Gastrocnemius medialis (tissue), 4 donors: Measurements from ENCODE around the gene VKORC1L1. TPM values are rescaled to one million over a fixed set of nuclear protein-coding genes. Genes with fewer than 3 reads are reported as not detected.

Experiments used
- ATAC-seq, 2 donors: fragments of 150-250 bp; one replicate each; pipeline ENCODE4 v1.9.1; 2016
- DNase-seq, 2 donors: peaks; one replicate each; pipeline ENCODE4 v3.0.0-alpha.2; 2019
- H3K27ac ChIP-seq, 4 donors: fragments of 200-600 bp; sonication (generic); 1 replicate in 1 of 4; 2 replicates in 3 of 4; pipeline ENCODE4 v1.5.1; 2016 to 2018; ENCODE audit warnings: mild to moderate bottlenecking in 2 of 4, moderate library complexity in 1 of 4
- H3K27me3 ChIP-seq, 3 donors: fragments of 200-600 bp; sonication (generic) in 2 of 3; 1 replicate in 1 of 3; 2 replicates in 2 of 3; pipeline versions ENCODE4 v1.5.1 to v1.6.0; 2016 to 2019; ENCODE audit warnings: mild to moderate bottlenecking in 1 of 3, moderate library complexity in 1 of 3
- H3K36me3 ChIP-seq, 2 donors: fragments of 200-600 bp; sonication (generic) in 1 of 2; one replicate each; pipeline ENCODE4 v1.5.1; 2017 to 2018
- H3K4me1 ChIP-seq, 2 donors: fragments of 200-600 bp; sonication (generic) in 1 of 2; one replicate each; pipeline ENCODE4 v1.5.1; 2016 to 2017; ENCODE audit warnings: mild to moderate bottlenecking in 2 of 2
- H3K4me3 ChIP-seq, 4 donors: fragments of 200-600 bp; sonication (generic) in 3 of 4; 1 replicate in 1 of 4; 2 replicates in 3 of 4; pipeline ENCODE4 v1.5.1; 2016 to 2019; ENCODE audit warnings: mild to moderate bottlenecking in 2 of 4
- H3K9me3 ChIP-seq, 3 donors: fragments of 200-600 bp; sonication (generic) in 2 of 3; 1 replicate in 1 of 3; 2 replicates in 2 of 3; pipeline ENCODE4 v1.5.1; 2016 to 2019
- CTCF ChIP-seq, 5 experiments: fragments of 450-650 bp in 3 of 5; fragments of 200-600 bp in 2 of 5; sonication (generic) in 2 of 5; IDR thresholded peaks in 4 of 5; conservative IDR thresholded peaks in 1 of 5; 1 replicate in 4 of 5; 2 replicates in 1 of 5; pipeline ENCODE4 v1.5.1; 2016 to 2019; ENCODE audit warnings: antibody characterized with exemption in 5 of 5, mild to moderate bottlenecking in 3 of 5, moderate library complexity in 3 of 5
- POLR2A ChIP-seq, 2 donors: fragments of 450-650 bp; IDR thresholded peaks; one replicate each; pipeline ENCODE4 v1.6.1; 2017; ENCODE audit warnings: antibody characterized with exemption in 2 of 2, mild to moderate bottlenecking in 2 of 2, moderate library complexity in 2 of 2
- in situ Hi-C, 4 donors: fragments of 200-750 bp; cut with MboI; loops; one replicate each; pipeline versions ENCODE4 v1.15.0 to v1.8.0; 2017; ENCODE audit warnings: low sequenced_read_pairs in 4 of 4
- intact Hi-C: fragments of 100-400 bp; cut with DNase I; formaldehyde crosslinking; loops from one replicate; pipeline ENCODE4 v1.15.1; 2023; ENCODE audit warnings: low total_unique reads
- total RNA-seq, 4 donors: library from RNA; depleted of rRNA; stranded (reverse); fragments of >200 nt; gene quantifications; one replicate each; pipeline versions ENCODE4 v1.1.0 to v1.2.3, GENCODE V29; 2016

Gene VKORC1L1
- total RNA-seq, 4 donors from 2014 or later = 11.5 to 17.5 (median 14.9) TPM

- ATAC-seq = no peak
- Histone ChIP-seq H3K36me3 (no peaks in the 10 kb centered on the region), H3K4me1 (peaks cover 6 to 11% of the 10 kb centered on the region in 2 donors), H3K27me3 (no peaks in the 10 kb centered on the region), H3K9me3 (no peaks in the 10 kb centered on the region), H3K4me3 (no peak overlapping the region), H3K27ac (no peak overlapping the region)
- TF ChIP-seq CTCF (IDR thresholded peaks at IDR 0.05 in 4 of 5, conservative IDR thresholded peaks at IDR 0.05 in 1 of 5) (no peak), POLR2A (IDR thresholded peaks at IDR 0.05) (no peak)
- intact Hi-C loops (no loop called here), in situ Hi-C loops (no loop called here)
- DNase-seq = no peak
Measured at GRCh38 chr7:65923316-65923715, 50.4 kb downstream of the VKORC1L1 start.

- Histone ChIP-seq H3K27ac (no peak overlapping the region), H3K4me1 (peaks cover 6 to 11% of the 10 kb centered on the region in 2 donors), H3K27me3 (no peaks in the 10 kb centered on the region), H3K9me3 (no peaks in the 10 kb centered on the region), H3K36me3 (no peaks in the 10 kb centered on the region), H3K4me3 (no peak overlapping the region)
- in situ Hi-C loops = no loop called here
- DNase-seq (no peak), ATAC-seq (no peak)
- TF ChIP-seq CTCF (IDR thresholded peaks at IDR 0.05 in 4 of 5, conservative IDR thresholded peaks at IDR 0.05 in 1 of 5) = no peak
- no peak for TF ChIP-seq POLR2A (IDR thresholded peaks at IDR 0.05)
- intact Hi-C loops = no loop called here
Measured at GRCh38 chr7:65924193-65924592, 51.3 kb downstream of the VKORC1L1 start.

- H3K27me3 ChIP-seq = no peaks in the 10 kb centered on the region
- intact Hi-C loops (no loop called here), in situ Hi-C loops (no loop called here)
- H3K36me3 ChIP-seq = no peaks in the 10 kb centered on the region
- peaks cover 6 to 8% of the 10 kb centered on the region in 2 donors for H3K4me1 ChIP-seq
- H3K27ac ChIP-seq = no peak overlapping the region
- H3K9me3 ChIP-seq = no peaks in the 10 kb centered on the region
- H3K4me3 ChIP-seq = no peak overlapping the region
- ATAC-seq (no peak), DNase-seq (no peak)
- TF ChIP-seq POLR2A (IDR thresholded peaks at IDR 0.05) (no peak), CTCF (IDR thresholded peaks at IDR 0.05 in 4 of 5, conservative IDR thresholded peaks at IDR 0.05 in 1 of 5) (no peak)
Measured at GRCh38 chr7:65925040-65925439, 52.2 kb downstream of the VKORC1L1 start.

- intact Hi-C loops = no loop called here
- H3K9me3 ChIP-seq = no peaks in the 10 kb centered on the region
- no peak for ATAC-seq
- H3K27ac ChIP-seq = no peak overlapping the region
- peaks cover 13 to 17% of the 10 kb centered on the region in 2 donors for H3K4me1 ChIP-seq
- in situ Hi-C loops = no loop called here
- H3K36me3 ChIP-seq = no peaks in the 10 kb centered on the region
- DNase-seq = no peak
- TF ChIP-seq POLR2A (IDR thresholded peaks at IDR 0.05) (no peak), CTCF (IDR thresholded peaks at IDR 0.05 in 4 of 5, conservative IDR thresholded peaks at IDR 0.05 in 1 of 5) (no peak)
- no peak overlapping the region for H3K4me3 ChIP-seq
- H3K27me3 ChIP-seq = no peaks in the 10 kb centered on the region
Measured at GRCh38 chr7:65926588-65926987, 53.7 kb downstream of the VKORC1L1 start.
